ENCODE data around the gene ERG.

DNA sequence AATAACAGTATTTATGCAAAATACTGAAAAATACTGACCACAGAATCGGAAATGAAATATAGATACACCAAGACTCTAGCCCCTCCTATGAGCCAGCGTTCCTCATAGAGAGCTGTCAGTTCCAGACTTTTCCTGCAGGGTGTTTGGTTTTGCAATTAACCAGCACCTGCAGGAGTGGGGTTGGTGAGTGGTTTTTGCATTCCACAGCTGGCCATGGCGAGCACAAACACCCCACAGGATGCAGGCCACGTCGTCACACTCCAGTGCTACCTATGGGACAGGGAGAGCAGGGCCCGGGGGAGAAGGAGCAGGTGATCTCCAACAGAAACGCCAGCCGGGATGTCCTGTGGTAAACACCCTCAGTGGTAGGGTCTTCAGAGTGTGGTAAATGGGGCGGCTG, 94.1 kb downstream of the ERG start:
- TF ChIP-seq POLR2AphosphoS5 (IDR thresholded peaks at IDR 0.05; ENCODE audit: low read depth, low read length) (no peak), SIN3A (IDR thresholded peaks at IDR 0.05; ENCODE audit: borderline replicate concordance, insufficient read depth, low read length) (no peak)
- TF ChIP-seq, protein P1, sequence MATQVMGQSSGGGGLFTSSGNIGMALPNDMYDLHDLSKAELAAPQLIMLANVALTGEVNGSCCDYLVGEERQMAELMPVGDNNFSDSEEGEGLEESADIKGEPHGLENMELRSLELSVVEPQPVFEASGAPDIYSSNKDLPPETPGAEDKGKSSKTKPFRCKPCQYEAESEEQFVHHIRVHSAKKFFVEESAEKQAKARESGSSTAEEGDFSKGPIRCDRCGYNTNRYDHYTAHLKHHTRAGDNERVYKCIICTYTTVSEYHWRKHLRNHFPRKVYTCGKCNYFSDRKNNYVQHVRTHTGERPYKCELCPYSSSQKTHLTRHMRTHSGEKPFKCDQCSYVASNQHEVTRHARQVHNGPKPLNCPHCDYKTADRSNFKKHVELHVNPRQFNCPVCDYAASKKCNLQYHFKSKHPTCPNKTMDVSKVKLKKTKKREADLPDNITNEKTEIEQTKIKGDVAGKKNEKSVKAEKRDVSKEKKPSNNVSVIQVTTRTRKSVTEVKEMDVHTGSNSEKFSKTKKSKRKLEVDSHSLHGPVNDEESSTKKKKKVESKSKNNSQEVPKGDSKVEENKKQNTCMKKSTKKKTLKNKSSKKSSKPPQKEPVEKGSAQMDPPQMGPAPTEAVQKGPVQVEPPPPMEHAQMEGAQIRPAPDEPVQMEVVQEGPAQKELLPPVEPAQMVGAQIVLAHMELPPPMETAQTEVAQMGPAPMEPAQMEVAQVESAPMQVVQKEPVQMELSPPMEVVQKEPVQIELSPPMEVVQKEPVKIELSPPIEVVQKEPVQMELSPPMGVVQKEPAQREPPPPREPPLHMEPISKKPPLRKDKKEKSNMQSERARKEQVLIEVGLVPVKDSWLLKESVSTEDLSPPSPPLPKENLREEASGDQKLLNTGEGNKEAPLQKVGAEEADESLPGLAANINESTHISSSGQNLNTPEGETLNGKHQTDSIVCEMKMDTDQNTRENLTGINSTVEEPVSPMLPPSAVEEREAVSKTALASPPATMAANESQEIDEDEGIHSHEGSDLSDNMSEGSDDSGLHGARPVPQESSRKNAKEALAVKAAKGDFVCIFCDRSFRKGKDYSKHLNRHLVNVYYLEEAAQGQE (IDR thresholded peaks at IDR 0.05; ENCODE audit: insufficient read depth in 1 of 2, low read depth in 2 of 2, low read length in 2 of 2), result no peak
